ENCODE measurements around the gene MGAT2.

DNA sequence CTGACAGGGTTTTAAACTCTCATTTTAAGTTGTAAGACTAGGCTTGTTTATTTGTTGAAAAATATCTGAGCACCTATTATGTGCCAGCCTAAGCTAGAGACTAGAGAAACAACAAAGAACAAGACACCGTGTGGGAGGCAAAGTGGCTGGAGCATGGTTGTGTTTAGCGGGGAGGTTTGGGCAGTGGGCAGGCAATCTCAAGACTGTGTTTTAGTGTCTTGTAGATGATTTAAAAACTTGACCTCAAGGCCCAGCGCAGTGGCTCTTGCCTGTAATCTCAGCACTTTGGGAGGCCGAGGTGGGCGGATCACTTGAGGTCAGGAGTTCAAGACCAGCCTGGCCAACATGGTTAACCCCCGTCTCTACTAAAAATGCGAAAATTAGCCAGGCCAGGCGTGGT, 7.9 kb upstream of the MGAT2 start:
- TF ChIP-seq, protein P1, sequence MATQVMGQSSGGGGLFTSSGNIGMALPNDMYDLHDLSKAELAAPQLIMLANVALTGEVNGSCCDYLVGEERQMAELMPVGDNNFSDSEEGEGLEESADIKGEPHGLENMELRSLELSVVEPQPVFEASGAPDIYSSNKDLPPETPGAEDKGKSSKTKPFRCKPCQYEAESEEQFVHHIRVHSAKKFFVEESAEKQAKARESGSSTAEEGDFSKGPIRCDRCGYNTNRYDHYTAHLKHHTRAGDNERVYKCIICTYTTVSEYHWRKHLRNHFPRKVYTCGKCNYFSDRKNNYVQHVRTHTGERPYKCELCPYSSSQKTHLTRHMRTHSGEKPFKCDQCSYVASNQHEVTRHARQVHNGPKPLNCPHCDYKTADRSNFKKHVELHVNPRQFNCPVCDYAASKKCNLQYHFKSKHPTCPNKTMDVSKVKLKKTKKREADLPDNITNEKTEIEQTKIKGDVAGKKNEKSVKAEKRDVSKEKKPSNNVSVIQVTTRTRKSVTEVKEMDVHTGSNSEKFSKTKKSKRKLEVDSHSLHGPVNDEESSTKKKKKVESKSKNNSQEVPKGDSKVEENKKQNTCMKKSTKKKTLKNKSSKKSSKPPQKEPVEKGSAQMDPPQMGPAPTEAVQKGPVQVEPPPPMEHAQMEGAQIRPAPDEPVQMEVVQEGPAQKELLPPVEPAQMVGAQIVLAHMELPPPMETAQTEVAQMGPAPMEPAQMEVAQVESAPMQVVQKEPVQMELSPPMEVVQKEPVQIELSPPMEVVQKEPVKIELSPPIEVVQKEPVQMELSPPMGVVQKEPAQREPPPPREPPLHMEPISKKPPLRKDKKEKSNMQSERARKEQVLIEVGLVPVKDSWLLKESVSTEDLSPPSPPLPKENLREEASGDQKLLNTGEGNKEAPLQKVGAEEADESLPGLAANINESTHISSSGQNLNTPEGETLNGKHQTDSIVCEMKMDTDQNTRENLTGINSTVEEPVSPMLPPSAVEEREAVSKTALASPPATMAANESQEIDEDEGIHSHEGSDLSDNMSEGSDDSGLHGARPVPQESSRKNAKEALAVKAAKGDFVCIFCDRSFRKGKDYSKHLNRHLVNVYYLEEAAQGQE (IDR thresholded peaks at IDR 0.05; ENCODE audit: low read depth, low read length) = no peak
- TF ChIP-seq CTCF (IDR thresholded peaks at IDR 0.05) (no peak), MXI1 (IDR thresholded peaks at IDR 0.05; ENCODE audit: low read depth, low read length) (no peak), FOXM1 (IDR thresholded peaks at IDR 0.05; ENCODE audit: low read depth) (no peak), GABPA (IDR thresholded peaks at IDR 0.05; ENCODE audit: low read depth) (no peak), PBX3 (IDR thresholded peaks at IDR 0.05) (no peak), EZH2phosphoT487 (IDR thresholded peaks at IDR 0.05; ENCODE audit: borderline replicate concordance, low read depth) (no peak)

All from SK-N-SH (cell line).